GM19023 (cell line): ENCODE data around the gene FAM25A.

Experiments
- ATAC-seq: cut with Tn5 transposase; IDR thresholded peaks from one replicate; pipeline ENCODE4 v1.9.1; 2021; ENCODE audit warnings: mild to moderate bottlenecking, moderate library complexity; ENCODE audit not compliant: unreplicated experiment

The FAM25A gene

DNA sequence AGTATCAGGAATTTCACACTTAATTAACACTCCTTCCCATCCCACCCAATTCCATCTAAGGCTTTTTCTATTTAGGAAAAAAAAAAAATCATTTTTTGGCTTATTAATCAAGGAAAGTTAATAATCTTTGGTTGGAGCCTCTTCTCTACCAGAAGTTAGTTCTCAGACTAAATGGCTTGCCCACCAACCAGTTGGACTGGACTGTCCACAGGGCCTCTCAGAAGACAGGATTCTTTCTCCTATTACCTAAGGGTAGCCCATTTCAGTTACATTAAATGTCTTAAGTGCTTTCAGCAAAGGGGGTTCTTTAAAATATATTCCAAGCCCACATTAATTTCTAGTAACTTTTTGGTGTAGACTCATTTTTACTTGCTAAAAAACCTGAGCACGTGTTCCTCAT is 39.3 kb downstream of the FAM25A start:
- no peak for ATAC-seq

GRCh38 chr10:87060280-87060928 is 40.3 kb downstream of the FAM25A start:
- no peak for ATAC-seq

DNA sequence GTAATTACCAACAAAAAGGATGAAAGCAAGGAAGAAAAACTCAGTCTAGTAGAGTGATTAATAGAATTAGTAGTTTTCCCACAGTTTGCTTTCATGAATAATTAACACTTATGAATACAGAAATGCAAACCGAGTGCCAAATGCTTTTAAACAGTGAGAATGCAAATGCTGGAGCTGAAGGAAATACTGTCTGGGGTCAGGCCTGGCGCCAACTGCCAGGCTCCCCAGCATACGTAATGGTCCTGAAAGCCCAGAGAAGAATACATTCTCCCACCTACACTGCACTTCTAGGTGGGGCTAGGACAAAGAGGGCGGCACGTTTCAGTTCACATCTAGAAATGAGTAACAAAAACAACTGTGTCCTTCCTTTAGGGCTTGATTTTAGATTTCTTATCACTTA is 44.6 kb downstream of the FAM25A start:
- ATAC-seq = no peak

- no peak for ATAC-seq
Measured at GRCh38 chr10:87066178-87066577, 46.1 kb downstream of the FAM25A start.

DNA sequence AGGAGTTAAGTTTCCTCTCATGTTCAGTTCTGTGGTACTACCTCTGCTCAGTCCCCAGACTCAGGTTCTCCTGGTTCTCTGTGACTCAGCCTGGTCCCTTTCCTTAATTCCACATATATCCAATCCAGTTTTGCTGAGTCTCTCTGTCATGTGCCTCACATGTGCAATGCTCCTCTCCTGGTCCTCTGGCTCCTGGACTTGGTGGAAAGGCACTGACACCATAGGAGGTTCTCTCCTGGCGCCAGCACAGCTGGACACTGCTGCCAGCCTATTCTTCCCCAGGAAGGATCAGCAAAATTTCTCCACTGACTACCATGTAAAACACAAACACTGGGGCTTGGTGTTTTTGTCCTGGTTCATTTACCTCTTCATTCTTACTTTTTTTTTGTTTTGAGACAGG is 46.8 kb downstream of the FAM25A start:
- ATAC-seq = no peak

DNA sequence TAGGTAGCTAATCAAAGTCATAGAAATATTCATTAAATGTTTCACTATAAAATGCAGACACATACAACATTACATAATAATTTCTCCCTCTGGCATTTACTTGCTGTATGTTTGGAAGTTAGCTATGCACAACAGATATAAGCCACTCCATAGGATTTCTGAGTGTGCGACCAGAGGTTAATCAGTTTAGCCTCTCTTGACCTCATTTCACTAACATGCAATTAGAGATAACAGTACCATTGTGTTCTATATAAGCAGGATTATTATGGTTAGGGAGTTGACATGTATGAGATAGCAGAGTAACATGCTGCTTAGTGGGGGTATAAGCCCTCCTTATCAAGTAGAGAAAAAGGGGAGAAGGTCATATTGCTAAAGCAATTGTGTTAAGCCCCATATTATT is 48.2 kb downstream of the FAM25A start:
- ATAC-seq = no peak

DNA sequence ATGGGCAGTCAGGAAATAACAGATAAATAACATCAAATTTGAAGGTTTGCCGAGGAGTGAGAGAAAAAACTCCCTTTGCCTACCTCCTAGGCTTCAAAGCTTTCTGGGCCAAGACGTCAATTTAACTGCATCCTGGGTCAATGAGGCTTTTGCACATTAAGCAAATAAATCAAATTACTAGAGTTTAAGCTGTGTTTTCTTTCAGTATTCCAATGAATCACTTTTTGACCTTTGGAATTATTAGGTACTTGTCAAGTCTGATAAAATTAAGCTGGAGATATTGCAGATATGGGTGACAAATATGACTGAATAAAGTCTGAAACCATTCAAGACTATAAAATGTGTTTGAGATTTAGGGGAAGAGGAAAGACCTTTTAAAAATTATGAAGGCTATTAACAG is 52.4 kb downstream of the FAM25A start:
- ATAC-seq = no peak
